Measurements from ENCODE around the gene TMUB1.
"Not testable (repeated sequence)": the region's sequence is repeated elsewhere in the genome, so short reads cannot be mapped to it uniquely, and the experiment has no call there.

Gene TMUB1

DNA sequence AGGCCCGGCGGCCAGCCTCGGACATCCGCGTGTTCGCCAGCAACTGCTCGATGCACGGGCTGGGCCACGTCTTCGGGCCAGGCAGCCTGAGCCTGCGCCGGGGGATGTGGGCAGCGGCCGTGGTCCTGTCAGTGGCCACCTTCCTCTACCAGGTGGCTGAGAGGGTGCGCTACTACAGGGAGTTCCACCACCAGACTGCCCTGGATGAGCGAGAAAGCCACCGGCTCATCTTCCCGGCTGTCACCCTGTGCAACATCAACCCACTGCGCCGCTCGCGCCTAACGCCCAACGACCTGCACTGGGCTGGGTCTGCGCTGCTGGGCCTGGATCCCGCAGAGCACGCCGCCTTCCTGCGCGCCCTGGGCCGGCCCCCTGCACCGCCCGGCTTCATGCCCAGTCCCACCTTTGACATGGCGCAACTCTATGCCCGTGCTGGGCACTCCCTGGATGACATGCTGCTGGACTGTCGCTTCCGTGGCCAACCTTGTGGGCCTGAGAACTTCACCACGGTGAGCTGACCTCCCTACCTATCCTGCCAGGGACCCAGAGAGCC lies 34.3 kb downstream of the TMUB1 start:
- DNase-seq = no peak

DNA sequence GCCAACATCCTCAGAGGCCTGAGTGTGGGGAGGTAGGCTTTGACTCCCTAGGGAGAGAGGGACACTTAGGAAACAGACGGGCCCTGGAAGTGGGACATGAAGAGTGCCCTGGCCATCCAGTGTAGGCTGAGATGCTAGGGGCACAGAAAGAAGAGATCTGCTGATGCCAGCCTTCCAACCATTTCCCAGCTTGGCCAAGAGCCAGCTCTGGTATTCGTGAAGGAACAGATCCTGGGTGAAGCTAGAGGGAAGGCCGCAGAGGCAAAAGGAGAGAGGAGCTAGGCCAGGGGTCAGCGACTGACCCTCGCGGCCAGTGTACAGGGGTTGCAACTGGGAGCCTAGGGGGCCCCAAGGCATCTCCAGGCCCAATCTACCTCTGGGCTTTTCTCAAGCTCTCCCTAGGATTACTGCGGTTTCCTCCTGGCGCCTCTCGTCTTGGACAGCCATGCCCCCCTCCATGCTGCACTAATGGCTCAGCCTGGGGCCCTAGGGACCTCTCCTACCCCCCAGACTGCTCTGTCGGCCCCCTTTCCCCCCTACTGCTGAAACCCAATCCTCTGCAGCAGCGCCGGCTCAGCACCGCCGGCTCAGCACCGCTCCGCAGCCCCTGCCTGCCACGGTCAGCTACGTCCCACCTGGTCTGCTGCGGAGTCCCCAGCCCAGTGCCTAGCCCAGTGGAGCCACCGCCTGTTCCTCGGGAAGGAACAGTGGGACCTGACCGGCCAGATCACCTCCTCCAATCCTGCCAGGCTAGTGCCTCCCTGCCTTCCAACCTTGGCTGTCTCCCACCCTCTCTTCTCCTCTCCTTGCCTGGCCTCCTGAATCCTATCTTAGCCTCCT lies 35.1 kb downstream of the TMUB1 start, which contains the start of gene ASIC3:
ASIC3 (plus strand) TSS at position 556 of the 840 bp plus-strand sequence. CDS start 355 bp downstream, outside the sequence.
- no peak for DNase-seq

DNA sequence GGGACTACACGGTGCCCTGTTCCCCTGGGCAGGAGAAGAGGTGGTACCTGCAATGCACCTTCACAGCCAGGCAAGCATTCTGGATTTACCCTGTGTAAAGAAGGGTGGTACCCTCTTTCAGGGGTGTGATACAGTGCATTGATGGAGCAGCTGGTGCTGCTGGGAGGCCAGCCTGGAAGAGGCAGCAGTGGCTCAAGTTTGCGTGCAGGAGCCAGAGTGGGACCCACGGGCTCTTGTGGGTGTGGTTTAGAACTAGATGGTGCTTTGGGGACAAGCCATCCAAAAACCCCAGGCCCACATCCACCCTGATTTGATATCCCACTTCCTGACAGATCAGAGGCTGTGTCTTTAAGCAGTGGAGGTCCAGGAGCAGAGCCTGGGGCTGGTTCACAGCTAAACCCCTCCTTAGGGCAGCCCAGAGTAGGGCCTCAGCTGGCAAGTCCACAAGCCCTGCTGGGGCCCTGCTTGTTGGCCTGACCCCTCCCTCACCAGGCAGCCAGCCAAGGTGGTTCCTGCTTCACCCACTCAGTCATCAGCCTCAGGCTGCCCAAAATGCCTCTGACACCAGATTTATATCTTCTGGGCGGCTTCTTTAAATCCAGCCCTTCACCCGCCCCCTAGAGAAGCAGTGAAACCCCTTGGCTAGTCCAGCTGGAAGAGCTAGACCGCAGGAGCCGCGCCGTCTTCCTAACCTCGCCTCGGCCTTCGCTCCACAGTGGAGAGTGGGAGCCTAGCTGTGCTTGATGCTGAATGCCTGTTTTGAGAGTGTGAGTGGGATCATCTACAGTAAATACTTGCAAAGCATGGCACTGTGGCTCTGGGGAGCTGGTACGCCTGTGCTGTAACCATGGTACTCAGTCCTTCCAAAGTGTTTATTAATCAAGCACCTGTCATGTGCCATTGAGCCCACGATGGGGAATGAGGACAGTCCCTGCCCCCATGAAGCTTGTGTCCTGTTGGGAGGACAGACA lies 36.4 kb downstream of the TMUB1 start:
- no peak for DNase-seq

DNA sequence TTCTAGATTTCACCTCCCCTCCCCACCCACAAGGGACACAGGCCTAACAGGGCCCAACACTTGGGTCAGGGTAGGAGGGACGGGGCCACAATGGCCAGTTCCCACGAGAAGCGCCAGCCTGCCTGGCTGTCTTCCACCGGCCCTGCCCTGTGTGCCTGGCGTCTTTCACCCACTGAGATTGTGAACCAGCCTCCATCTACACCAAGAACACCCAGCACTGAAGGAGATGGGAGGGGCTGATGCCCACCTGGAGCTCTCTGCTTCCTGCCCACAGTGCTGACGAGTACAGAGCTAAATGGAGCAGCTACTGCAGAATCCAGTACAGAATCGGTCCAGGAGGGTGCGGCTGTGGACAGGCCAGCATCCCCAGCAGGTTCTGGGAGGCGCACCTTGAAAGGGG lies 37.3 kb downstream of the TMUB1 start:
- DNase-seq = no peak

DNA sequence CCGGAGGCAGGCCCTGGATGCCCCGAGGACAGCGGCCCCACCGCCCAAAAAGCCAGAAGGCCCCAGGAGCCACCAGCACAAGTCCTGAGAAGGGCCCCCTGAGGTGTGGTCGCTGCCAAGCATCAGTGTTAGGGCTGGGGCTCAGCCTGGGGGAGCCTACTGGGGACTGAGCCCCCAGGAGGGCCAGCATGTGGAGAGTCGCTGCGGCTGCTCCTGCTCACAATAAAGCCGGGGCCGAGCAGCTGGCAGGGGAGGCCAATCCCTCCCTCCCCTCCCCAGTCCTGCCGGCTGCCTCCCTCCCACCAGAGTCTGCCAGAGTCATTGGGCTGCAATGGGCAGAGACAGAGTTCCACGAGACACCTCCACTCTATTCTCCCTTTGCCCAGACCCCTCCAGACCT lies 38.0 kb downstream of the TMUB1 start:
- no peak for DNase-seq

DNA sequence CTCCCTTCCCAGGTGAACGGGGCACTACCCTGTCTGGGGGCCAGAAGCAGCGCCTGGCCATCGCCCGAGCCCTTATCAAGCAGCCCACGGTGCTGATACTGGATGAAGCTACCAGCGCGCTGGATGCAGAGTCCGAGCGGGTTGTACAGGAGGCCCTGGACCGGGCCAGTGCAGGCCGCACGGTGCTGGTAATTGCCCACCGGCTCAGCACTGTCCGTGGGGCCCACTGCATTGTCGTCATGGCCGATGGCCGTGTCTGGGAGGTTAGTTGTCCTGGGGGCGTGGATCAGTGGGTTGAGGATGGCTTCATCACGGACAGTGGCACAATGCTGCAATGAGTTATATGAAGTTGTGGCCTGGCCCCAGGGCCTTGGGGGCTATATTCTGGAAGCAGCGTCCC lies 39.3 kb downstream of the TMUB1 start:
- DNase-seq = no peak

DNA sequence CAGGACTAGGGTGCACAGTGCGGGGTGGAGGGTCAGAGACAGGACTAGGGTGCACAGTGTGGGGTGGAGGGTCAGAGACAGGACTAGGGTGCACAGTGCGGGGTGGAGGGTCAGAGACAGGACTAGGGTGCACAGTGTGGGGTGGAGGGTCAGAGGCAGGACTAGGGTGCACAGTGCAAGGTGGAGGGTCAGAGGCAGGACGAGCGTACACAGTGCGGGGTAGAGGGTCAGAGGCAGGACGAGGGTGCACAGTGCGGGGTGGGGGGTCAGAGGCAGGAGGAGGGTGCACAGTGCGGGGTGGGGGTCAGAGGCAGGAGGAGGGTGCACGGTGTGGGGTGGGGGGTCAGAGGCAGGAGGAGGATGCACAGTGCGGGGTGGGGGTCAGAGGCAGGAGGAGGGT lies 39.8 kb downstream of the TMUB1 start:
- not testable (repeated sequence) for DNase-seq

DNA sequence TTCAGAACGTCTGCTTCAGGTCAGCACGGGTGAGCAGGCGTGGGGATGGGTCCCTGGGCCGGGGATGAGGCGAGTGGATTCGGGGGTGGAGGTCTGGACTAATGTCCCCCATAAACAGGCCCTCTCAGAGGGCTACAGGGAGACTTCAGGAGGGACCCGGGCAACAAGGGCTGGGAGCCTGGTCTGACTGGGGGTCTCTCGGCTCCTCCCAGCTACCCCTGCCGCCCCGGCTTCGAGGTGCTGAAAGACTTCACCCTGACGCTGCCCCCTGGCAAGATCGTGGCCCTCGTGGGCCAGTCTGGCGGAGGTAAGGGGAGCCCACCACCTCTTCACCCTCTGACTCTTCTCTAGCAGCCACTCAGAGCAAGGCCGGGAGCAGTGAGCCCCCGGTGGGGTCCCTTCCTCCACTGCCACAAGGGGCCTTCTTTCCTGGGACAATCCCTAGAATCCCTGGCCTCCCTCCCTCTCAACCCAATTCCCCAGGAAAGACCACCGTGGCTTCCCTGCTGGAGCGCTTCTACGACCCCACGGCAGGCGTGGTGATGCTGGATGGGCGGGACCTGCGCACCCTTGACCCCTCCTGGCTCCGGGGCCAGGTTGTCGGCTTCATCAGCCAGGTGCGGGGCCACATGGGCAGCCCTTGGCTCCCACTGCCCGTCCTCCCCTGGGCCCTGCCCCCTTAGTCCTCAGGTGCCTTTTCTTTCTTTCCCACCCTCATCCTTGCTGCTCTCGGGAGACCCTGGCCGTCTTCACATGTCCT lies 42.5 kb downstream of the TMUB1 start:
- no peak for DNase-seq

DNA sequence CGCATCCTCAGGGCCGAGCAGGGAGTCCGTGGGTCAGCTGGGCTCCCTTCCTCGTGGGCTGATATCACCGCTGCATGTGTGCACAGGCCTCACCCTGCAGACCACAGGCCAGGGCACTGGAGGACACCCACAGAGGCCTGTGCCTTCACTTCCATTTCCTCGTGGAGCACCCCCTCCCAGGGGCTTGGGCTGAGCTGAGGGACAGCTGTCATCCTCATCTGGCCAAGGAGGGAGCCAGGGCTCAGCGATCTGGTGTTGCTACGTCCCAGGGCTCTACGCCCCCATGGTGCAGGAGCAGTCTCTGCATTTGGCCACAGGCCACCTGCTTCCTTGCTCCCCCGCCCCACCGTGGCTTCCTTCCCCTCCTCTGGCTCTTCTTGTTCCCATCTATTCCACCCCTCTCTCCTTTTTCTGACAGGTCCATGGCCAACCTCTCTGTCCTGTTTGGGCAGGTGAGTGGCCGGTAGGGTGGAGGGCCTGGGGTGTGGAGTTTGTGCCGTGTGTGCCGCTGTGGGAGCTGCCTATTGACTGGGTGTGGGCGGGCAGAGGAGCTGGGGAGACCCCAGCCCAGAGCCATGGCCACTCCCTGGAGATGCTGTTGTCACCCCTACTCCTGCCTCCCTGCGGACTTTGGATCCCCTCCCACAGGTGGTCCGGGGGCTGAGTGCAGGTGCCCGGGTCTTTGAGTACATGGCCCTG lies 43.3 kb downstream of the TMUB1 start:
- DNase-seq = no peak

DNA sequence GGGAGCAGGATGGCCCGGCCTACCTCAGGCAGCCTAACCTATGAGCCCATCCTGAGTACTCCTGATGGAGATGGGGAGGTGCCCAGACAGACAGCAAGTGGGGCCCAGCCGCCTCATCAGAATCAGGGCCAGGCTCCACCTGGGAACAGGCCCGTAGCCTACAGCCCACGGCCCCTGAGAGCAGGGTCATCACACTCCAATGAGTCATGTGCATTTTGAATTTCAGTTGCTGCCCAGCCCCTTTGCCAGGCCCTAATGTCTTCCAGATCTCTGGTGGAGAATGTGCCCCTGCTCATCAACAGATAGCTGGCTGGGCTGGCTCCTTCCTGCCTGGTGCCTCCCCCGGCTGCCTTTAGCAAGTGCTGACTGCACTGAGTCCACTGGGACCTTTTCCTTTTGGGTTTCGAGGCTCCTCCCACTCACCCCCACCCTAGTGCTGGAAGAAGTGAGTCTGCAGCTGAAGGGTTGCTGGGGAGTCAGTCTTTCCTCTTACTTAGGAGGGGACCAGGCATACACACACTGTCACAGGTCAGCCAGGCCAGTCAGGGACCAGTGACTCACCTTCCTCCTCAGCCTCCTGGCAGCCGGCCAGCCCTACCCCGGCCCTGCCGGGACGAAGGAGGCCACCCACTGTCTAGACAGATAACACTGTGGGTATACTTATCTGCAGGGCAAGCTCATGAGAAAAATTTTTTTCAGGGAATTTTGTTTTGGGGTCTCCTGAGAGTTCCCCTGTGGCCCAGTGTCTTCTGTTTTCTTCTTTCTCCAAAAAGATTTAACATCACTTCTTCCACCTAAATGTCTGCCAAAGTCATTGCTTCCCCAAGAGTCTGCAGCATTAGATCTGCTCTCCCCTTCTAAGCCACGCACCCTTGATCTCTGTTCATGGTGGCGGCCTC lies 44.1 kb downstream of the TMUB1 start:
- peak; percentile 77 for DNase-seq

DNA sequence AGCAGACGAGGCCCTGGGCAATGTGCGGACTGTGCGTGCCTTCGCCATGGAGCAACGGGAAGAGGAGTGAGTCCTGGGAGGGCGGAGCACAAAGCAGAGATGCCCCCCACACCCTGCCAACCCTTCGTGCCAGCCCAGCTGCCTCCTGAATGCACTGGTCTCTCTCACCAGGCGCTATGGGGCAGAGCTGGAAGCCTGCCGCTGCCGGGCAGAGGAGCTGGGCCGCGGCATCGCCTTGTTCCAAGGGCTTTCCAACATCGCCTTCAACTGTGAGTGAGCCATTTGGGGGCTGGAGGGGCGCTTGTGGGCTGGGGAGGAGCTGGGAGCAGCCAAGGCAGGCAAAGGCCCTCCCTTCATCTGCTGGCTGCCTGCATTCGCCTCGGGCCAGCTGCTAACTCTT lies 47.4 kb downstream of the TMUB1 start:
- no peak for DNase-seq

DNA sequence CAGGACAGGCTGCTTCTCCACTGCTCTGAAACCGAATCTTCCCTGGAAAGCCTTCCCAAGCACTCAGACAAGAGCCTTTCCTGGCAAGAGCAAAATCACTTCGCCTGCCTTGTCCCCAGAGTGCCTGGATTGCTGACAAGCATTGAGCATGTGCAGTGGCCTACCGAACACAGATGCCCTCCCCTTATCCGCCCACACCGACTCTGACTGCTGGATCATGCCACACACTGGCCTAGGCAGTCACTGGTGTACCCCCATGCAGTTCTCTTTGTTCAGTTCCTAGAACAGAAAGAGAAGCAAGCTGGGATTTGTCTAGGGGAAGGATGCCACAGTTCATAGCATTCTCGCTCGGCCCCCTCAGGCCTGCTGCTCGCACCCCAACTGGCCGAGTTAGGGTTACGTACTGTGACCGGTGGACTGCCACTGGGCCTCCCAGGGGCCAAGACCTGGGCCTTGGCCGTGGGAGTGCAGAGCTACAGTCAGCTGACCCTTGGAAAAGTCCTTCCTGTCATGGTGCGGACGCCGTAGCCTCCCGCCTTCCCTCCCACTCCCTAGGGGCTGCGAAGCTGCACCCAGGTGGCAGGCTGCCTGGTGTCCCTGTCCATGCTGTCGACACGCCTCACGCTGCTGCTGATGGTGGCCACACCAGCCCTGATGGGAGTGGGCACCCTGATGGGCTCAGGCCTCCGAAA lies 48.1 kb downstream of the TMUB1 start:
- DNase-seq = no peak

DNA sequence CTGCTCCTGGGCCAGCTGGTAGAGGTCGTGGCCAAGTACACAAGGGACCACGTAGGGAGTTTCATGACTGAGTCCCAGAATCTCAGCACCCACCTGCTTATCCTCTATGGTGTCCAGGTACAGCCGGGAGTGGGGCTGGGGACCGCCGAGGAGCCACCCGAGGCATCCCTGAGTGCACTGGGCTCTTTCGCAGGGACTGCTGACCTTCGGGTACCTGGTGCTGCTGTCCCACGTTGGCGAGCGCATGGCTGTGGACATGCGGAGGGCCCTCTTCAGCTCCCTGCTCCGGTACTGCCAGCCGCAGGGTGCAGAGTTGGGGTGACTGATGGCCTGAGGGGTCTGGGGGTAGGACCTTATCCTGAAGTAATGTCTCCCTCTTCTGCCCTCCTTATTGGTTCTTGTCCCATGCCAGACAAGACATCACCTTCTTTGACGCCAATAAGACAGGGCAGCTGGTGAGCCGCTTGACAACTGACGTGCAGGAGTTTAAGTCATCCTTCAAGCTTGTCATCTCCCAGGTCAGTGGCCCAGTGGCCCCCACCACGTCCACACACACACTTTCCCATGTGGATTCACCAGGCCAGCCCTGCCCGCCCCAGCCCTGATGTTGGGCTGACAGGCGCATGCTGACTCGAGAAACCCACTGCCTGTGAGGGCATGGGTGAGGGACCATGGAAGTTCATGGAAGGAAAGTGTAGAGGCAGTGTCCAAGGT lies 48.8 kb downstream of the TMUB1 start:
- DNase-seq = no peak

DNA sequence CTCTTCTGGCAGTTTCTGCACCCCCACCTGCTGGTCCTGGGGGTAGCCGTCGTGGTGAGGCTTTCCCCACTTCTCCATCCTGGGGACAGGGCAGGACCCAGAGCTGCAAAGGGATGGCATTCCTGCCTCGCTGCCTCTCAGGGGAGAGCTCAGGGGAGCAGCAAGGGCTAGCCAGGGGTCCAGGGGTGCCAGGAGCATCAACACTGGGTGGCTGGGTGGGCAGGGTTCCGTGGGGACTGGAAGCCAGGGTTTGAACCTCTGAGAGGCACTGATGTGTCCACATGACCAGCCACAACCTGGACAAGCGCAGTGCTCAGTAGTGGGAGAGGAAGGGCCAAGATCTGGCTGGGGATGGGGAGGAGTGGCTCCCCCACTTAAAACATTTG lies 49.4 kb downstream of the TMUB1 start:
- DNase-seq = no peak

DNA sequence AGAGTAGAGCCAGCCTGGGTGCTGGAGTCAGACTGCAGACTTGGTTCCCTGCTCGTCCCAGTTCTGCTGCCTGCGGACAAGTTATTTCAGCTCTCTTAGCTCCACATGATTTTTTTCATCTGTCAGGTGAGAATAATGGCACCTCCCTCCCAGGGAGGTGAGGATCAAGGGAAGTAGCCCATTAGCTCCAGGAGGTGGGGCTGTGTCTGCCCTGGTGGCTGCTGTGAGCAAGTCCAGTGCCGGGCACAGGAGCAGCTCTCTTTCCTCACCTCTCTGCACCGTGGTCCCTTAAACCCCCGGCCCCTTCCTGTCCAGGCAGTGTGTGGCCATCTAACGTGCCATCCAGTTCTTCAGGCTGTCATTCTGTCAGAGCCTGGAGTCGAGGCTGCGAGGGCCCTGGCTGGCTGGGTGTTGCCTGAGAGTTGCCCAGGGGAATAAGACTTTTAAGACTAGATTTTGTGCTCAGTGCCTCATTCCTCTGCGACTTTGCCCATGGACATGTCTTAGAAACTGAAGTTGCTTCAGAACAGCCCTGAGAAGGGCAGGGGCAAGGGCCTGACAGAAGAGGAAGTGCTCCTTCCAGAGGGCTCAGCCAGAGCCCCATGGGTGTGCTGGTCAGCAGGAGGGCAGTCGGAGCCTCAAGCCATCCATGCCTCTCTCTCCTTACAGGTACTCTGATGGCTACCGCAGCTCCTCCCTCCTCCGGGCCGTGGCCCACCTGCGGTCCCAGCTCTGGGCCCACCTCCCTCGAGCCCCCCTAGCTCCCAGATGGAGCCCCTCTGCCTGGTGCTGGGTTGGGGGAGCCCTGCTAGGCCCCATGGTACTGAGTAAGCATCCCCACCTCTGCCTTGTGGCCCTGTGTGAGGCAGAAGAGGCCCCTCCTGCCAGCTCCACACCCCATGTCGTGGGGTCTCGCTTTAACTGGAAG lies 50.1 kb downstream of the TMUB1 start:
- DNase-seq = no peak

Measured in activated CD4-positive, CD25-positive, alpha-beta regulatory T cell treated with anti-CD3 and anti-CD28 coated beads, Interleukin-2, amount 50 U/mL, for 72 hours (primary cell).